Keratinocyte (primary cell): ENCODE results near the gene MACIR. TPM values are rescaled to one million over a fixed set of nuclear protein-coding genes. Genes with fewer than 3 reads are reported as not detected.

ENCODE experiments used
- DNase-seq: peaks from one replicate; pipeline ENCODE4 v3.0.0-alpha.2; 2011; ENCODE audit warnings: low read depth, missing footprints, low spot score
- FAIRE-seq: peaks from 2 replicates; lab custom pipeline; 2011; peaks lifted over from hg19 to GRCh38; lab: Jason Lieb, UNC
- H2AFZ ChIP-seq: 2 replicates; pipeline ENCODE4 v1.6.0; 2012; ENCODE audit warnings: low read length, control low read depth, inconsistent platforms; ENCODE audit not compliant: control insufficient read depth
- H3K27ac ChIP-seq: 2 replicates; pipeline ENCODE4 v1.5.1; 2011; ENCODE audit warnings: low read length; ENCODE audit not compliant: control insufficient read depth, insufficient read depth
- H3K27me3 ChIP-seq: 3 replicates; pipeline ENCODE4 v1.6.0; 2011; ENCODE audit warnings: low read length; ENCODE audit not compliant: control insufficient read depth, insufficient read depth; ENCODE audit errors: extremely low read depth
- H3K36me3 ChIP-seq, 2 experiments: 2 replicates in 1 of 2; 3 replicates in 1 of 2; pipeline ENCODE4 v1.5.1; 2011; ENCODE audit warnings: low read length in 2 of 2, mild to moderate bottlenecking in 1 of 2; ENCODE audit not compliant: control insufficient read depth in 2 of 2, insufficient read depth in 2 of 2; ENCODE audit errors: extremely low read depth in 1 of 2
- H3K4me1 ChIP-seq: 3 replicates; pipeline ENCODE4 v1.5.1; 2011; ENCODE audit warnings: low read length; ENCODE audit not compliant: control insufficient read depth, insufficient read depth; ENCODE audit errors: extremely low read depth
- H3K4me2 ChIP-seq: 3 replicates; pipeline ENCODE4 v1.6.0; 2011; ENCODE audit warnings: low read depth, low read length; ENCODE audit not compliant: control insufficient read depth, insufficient read depth; ENCODE audit errors: extremely low read depth
- H3K4me3 ChIP-seq, 3 experiments: fragments of 200-600 bp in 1 of 3; sonication (generic) in 1 of 3; 2 replicates in 2 of 3; 3 replicates in 1 of 3; pipeline ENCODE4 v1.5.1; 2011 to 2016; ENCODE audit warnings: low read length in 3 of 3, mild to moderate bottlenecking in 3 of 3, control low read depth in 2 of 3, inconsistent platforms in 1 of 3, low read depth in 1 of 3, mixed read lengths in 1 of 3, mixed run types in 1 of 3, moderate library complexity in 1 of 3; ENCODE audit not compliant: control insufficient read depth in 2 of 3, insufficient read depth in 2 of 3; ENCODE audit errors: extremely low read depth in 1 of 3
- H3K79me2 ChIP-seq: 2 replicates; pipeline ENCODE4 v1.6.0; 2012; ENCODE audit warnings: low read length; ENCODE audit not compliant: control insufficient read depth, insufficient read depth
- H3K9ac ChIP-seq: 3 replicates; pipeline ENCODE4 v1.6.0; 2011; ENCODE audit warnings: low read length; ENCODE audit not compliant: control insufficient read depth, insufficient read depth; ENCODE audit errors: extremely low read depth
- H3K9me1 ChIP-seq: 3 replicates; pipeline ENCODE4 v1.6.0; 2011; ENCODE audit warnings: low read length; ENCODE audit not compliant: control insufficient read depth, insufficient read depth; ENCODE audit errors: extremely low read depth
- H3K9me3 ChIP-seq: 2 replicates; pipeline ENCODE4 v1.5.1; 2012; ENCODE audit warnings: low read depth, low read length; ENCODE audit not compliant: control insufficient read depth
- H4K20me1 ChIP-seq: 3 replicates; pipeline ENCODE4 v1.6.0; 2011; ENCODE audit warnings: low read length; ENCODE audit not compliant: control insufficient read depth, insufficient read depth; ENCODE audit errors: extremely low read depth
- EZH2 ChIP-seq: IDR thresholded peaks from one replicate; pipeline ENCODE4 v1.6.1; 2012; ENCODE audit warnings: inconsistent platforms, mild to moderate bottlenecking, low read length, moderate library complexity
- dilution Hi-C: fragments of 300-500 bp; cut with MboI; formaldehyde crosslinking; loops from one replicate; pipeline ENCODE4 v1.7.0; 2020; ENCODE audit warnings: low sequenced_read_pairs; ENCODE audit not compliant: extremely low pct_ligation_motif_present
- polyA plus RNA-seq, 5 experiments: library from polyadenylated mRNA; depleted of rRNA in 3 of 5; stranded (reverse) in 3 of 5; stranded (forward) in 1 of 5; unstranded in 1 of 5; fragments of >200 nt; gene quantifications; 1 replicate in 1 of 5; 2 replicates in 3 of 5; 3 replicates in 1 of 5; pipeline versions ENCODE4 v1.2.1 to v1.2.3, GENCODE V29; 2011 to 2012; ENCODE audit warnings: missing spikeins in 2 of 5, low read depth in 1 of 5, low replicate concordance in 1 of 5
- TF ChIP-seq, protein P1 (sequence below), 3 experiments: IDR thresholded peaks in 1 of 3; conservative IDR thresholded peaks in 1 of 3; optimal IDR thresholded peaks in 1 of 3; 2 replicates in 2 of 3; 3 replicates in 1 of 3; pipeline versions ENCODE3 to v1.5.1; 2011; ENCODE audit warnings: low read length in 3 of 3, mild to moderate bottlenecking in 3 of 3, moderate library complexity in 2 of 3, control low read depth in 1 of 3, inconsistent platforms in 1 of 3; ENCODE audit not compliant: insufficient read depth in 2 of 3; ENCODE audit errors: extremely low read depth in 1 of 3

The MACIR gene
- polyA plus RNA-seq, 1 donor (not counting 4 experiments of a cell fraction or from before 2014, with no cell fraction given), result 9.5 TPM

DNA sequence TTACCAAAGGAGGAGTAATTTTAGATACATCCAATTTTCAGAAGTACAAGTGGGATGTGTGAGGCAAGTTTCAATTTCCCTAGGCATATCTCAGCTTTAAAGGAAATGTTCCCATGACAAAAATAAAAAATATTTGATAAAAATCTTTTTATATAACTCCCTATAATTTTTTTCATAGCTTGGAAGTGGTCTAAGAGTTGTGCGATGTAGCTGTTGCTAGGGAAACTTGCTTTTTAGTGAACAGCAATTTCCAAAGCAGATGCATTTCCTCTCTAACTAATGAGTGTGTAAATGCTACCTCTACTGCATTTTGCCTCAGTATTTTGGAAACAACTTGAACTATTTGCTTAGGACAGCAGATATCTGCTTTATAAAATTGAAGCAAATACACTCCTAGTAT, 39.6 kb downstream of the MACIR start:
- Histone ChIP-seq H3K9me1 (no peaks in the 10 kb centered on the region), H3K4me3 (no peak overlapping the region), H2AFZ (no peak overlapping the region), H3K27me3 (peaks cover 2% of the 10 kb centered on the region), H4K20me1 (no peaks in the 10 kb centered on the region), H3K79me2 (no peaks in the 10 kb centered on the region), H3K9me3 (no peaks in the 10 kb centered on the region), H3K27ac (no peak overlapping the region), H3K4me1 (no peaks in the 10 kb centered on the region), H3K4me2 (no peak overlapping the region), H3K36me3 (no peaks in the 10 kb centered on the region), H3K9ac (no peak overlapping the region)
- TF ChIP-seq, protein P1, sequence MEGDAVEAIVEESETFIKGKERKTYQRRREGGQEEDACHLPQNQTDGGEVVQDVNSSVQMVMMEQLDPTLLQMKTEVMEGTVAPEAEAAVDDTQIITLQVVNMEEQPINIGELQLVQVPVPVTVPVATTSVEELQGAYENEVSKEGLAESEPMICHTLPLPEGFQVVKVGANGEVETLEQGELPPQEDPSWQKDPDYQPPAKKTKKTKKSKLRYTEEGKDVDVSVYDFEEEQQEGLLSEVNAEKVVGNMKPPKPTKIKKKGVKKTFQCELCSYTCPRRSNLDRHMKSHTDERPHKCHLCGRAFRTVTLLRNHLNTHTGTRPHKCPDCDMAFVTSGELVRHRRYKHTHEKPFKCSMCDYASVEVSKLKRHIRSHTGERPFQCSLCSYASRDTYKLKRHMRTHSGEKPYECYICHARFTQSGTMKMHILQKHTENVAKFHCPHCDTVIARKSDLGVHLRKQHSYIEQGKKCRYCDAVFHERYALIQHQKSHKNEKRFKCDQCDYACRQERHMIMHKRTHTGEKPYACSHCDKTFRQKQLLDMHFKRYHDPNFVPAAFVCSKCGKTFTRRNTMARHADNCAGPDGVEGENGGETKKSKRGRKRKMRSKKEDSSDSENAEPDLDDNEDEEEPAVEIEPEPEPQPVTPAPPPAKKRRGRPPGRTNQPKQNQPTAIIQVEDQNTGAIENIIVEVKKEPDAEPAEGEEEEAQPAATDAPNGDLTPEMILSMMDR (optimal IDR thresholded peaks at IDR 0.05 in 1 of 3, IDR thresholded peaks at IDR 0.05 in 1 of 3, conservative IDR thresholded peaks at IDR 0.05 in 1 of 3; ENCODE audit: extremely low read depth in 1 of 3, insufficient read depth in 2 of 3, low read length in 3 of 3), result no peak
- no peak for TF ChIP-seq EZH2
- DNase-seq, result no peak
- dilution Hi-C loops, result no loop called here
- no peak for FAIRE-seq

DNA sequence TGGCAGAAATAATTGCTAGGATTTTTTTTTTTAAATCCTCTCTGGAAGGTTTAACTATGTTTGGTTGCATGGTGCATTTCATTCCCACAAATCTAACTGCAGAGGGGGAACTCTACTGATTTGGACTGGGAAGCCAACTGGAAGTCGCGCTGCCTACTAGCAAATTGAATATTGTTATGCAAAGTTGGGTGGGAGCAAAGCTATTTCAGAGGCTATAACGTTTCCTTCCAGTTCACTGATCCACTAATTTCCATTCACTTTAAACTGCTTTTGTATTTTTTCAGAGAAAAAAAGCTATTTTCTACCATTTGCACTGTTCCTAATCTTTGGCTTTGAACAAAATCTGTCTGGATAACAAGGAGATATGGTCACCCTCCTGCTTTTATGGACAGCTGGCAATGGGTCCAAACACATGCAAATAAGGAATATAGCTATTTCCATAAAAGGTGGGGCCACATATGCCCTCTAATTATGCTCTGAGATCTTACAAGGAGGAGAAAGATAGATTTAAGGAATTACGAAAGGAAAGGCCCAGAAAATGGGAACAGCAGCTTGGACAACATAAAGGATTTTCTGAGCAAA, 40.1 kb downstream of the MACIR start:
- H3K4me2 ChIP-seq, result no peak overlapping the region
- no peaks in the 10 kb centered on the region for H3K79me2 ChIP-seq
- no peak overlapping the region for H3K4me3 ChIP-seq
- no peak overlapping the region for H2AFZ ChIP-seq
- H3K9me3 ChIP-seq, result no peaks in the 10 kb centered on the region
- H3K36me3 ChIP-seq, result no peaks in the 10 kb centered on the region
- TF ChIP-seq, protein P1 (optimal IDR thresholded peaks at IDR 0.05 in 1 of 3, IDR thresholded peaks at IDR 0.05 in 1 of 3, conservative IDR thresholded peaks at IDR 0.05 in 1 of 3; ENCODE audit: extremely low read depth in 1 of 3, insufficient read depth in 2 of 3, low read length in 3 of 3), result no peak
- no peak for TF ChIP-seq EZH2
- no peaks in the 10 kb centered on the region for H4K20me1 ChIP-seq
- FAIRE-seq, result no peak
- no peak overlapping the region for H3K9ac ChIP-seq
- no peaks in the 10 kb centered on the region for H3K9me1 ChIP-seq
- dilution Hi-C loops, result no loop called here
- H3K4me1 ChIP-seq, result no peaks in the 10 kb centered on the region
- H3K27ac ChIP-seq, result no peak overlapping the region
- H3K27me3 ChIP-seq, result peaks cover 2% of the 10 kb centered on the region
- no peak for DNase-seq
